Measurements from ENCODE around the gene CABP4. TPM values are rescaled to one million over a fixed set of nuclear protein-coding genes. Genes with fewer than 3 reads are reported as not detected.
"Not testable (repeated sequence)": the region's sequence is repeated elsewhere in the genome, so short reads cannot be mapped to it uniquely, and the experiment has no call there.

Gene CABP4
- total and polyA plus RNA-seq, 2 experiments from 2014 or later, result not detected

DNA sequence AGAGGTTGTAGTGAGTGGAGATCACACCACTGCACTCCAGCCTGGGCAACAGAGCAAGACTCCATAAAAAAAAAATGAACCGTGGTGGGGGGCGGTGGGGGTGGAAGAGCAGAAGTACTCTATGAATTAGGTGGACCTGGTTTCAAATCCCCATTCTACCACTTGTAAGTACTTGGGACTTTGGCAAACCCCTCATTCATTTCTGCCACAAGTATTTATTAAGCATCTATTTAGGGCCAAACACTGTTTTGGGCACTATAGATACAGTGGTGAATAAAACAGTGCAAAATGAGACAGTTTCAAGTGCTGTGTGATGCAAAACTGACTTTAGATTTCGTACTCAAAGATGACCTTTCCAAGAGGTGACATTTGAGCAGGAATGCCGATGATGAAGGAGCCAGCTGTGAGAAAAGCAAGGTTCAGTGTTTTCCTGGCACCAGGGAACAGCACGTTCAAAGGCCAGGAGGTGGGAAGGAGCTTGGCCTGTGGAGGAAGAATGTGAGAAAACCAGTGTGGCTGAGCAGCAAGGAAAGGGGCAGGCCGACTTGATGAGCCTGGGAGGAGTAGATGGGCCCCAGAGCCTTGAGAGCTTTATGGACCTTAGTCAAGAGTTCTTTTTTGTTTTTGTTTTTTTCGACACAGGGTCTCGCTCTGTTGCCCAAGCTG lies 15.3 kb downstream of the CABP4 start:
- Histone ChIP-seq H3K36me3 (no peaks in the 10 kb centered on the region), H3K4me3 (no peak overlapping the region), H3K27ac (no peak overlapping the region), H3K27me3 (no peaks in the 10 kb centered on the region), H3K4me1 (ENCODE audit: low read depth) (peaks cover 4% of the 10 kb centered on the region), H3K9me3 (ENCODE audit: low read depth) (no peaks in the 10 kb centered on the region)
- DNase-seq (ENCODE audit: low read depth in 1 of 2, low spot score in 1 of 2), result no peak
- TF ChIP-seq, protein P1, sequence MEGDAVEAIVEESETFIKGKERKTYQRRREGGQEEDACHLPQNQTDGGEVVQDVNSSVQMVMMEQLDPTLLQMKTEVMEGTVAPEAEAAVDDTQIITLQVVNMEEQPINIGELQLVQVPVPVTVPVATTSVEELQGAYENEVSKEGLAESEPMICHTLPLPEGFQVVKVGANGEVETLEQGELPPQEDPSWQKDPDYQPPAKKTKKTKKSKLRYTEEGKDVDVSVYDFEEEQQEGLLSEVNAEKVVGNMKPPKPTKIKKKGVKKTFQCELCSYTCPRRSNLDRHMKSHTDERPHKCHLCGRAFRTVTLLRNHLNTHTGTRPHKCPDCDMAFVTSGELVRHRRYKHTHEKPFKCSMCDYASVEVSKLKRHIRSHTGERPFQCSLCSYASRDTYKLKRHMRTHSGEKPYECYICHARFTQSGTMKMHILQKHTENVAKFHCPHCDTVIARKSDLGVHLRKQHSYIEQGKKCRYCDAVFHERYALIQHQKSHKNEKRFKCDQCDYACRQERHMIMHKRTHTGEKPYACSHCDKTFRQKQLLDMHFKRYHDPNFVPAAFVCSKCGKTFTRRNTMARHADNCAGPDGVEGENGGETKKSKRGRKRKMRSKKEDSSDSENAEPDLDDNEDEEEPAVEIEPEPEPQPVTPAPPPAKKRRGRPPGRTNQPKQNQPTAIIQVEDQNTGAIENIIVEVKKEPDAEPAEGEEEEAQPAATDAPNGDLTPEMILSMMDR (IDR thresholded peaks at IDR 0.05; ENCODE audit: low read depth, low read length), result no peak

DNA sequence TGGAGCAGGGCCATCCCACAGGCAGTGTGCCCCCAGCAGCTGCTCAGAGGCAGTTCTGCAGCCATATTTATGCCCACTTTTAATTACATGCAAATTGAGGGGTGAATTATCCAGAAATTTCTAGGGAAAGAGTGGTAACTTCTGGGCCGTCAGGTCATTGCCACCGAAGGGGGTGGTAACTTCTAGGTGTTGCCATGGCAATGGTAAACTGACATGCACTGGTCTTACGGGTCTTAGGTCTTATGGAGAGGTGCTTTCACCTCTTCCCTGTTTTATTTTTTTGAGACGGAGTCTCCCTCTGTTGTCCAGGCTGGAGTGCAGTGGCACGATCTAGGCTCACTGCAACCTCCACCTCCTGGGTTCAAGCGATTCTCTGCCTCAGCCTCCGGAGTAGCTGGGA lies 17.7 kb downstream of the CABP4 start:
- Histone ChIP-seq H3K27ac (no peak overlapping the region), H3K4me3 (no peak overlapping the region), H3K36me3 (no peaks in the 10 kb centered on the region), H3K4me1 (ENCODE audit: low read depth) (peaks cover 4% of the 10 kb centered on the region), H3K27me3 (no peaks in the 10 kb centered on the region), H3K9me3 (ENCODE audit: low read depth) (no peaks in the 10 kb centered on the region)
- TF ChIP-seq, protein P1 (IDR thresholded peaks at IDR 0.05; ENCODE audit: low read depth, low read length), result no peak
- no peak for DNase-seq (ENCODE audit: low read depth in 1 of 2, low spot score in 1 of 2)

DNA sequence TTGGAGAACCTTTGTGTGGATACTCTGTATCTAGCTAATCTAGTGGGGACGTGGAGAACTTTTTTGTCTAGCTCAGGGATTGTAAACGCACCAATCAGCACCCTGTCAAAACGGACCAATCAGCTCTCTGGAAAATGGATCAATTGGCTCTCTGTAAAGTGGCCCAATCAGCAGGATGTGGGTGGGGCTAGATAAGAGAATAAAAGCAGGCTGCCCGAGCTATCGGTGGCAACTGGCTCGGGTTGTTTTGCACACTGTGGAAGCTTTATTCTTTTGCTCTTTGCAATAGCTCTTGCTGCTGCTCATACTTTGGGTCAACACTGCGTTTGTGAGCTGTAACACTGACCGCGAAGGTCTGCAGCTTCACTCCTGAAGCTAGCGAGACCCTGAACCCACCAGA lies 21.5 kb downstream of the CABP4 start:
- H3K4me1 ChIP-seq (ENCODE audit: low read depth); DNase-seq (ENCODE audit: low read depth in 1 of 2, low spot score in 1 of 2); H3K27me3 ChIP-seq; H3K27ac ChIP-seq; H3K9me3 ChIP-seq (ENCODE audit: low read depth); H3K36me3 ChIP-seq; H3K4me3 ChIP-seq: not testable (repeated sequence)

DNA sequence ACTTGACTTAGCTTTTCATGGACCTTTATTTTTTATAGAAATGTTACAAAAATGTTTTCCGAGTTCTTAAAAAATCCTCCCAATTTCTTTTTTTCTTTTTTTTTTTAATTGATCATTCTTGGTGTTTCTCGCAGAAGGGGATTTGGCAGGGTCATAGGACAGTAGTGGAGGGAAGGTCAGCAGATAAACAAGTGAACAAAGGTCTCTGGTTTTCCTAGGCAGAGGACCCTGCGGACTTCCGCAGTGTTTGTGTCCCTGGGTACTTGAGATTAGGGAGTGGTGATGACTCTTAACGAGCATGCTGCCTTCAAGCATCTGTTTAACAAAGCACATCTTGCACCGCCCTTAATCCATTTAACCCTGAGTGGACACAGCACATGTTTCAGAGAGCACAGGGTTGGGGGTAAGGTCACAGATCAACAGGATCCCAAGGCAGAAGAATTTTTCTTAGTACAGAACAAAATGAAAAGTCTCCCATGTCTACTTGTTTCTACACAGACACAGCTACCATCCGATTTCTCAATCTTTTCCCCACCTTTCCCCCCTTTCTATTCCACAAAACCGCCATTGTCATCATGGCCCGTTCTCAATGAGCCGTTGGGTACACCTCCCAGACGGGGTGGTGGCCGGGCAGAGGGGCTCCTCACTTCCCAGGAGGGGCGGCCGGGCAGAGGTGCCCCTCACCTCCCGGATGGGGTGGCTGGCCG lies 22.3 kb downstream of the CABP4 start:
- not testable (repeated sequence) for H3K4me3 ChIP-seq; DNase-seq (ENCODE audit: low read depth in 1 of 2, low spot score in 1 of 2); H3K36me3 ChIP-seq; H3K27ac ChIP-seq; H3K4me1 ChIP-seq (ENCODE audit: low read depth); H3K9me3 ChIP-seq (ENCODE audit: low read depth); H3K27me3 ChIP-seq

DNA sequence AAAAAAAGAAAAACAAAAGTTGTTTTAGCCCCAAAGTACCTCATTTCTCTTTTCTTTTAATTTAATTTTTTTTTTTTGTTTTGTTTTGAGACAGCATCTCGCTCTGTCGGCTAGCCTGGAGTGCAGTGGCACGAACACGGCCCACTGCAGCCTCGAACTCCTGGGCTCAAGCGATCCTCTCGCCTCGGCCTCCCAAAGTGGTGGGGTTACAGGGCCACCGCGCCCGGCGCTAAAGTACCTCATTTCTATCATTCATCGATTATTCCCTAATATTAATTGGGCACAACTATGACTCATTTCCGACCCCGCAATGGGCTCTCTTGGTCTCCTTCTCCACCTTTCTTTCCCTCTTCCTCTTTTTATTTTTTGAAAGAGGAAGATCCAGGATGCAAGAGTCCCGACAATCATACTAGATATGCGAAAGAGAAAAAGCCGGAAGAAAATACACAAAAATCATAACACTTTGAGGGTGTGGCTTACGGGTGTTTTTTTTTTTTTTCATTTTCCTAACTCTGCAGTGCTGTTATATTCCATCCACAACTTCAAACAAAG lies 27.2 kb downstream of the CABP4 start:
- H3K27me3 ChIP-seq, result no peaks in the 10 kb centered on the region
- DNase-seq (ENCODE audit: low read depth in 1 of 2, low spot score in 1 of 2), result no peak
- no peaks in the 10 kb centered on the region for H3K4me1 ChIP-seq (ENCODE audit: low read depth)
- H3K36me3 ChIP-seq, result no peaks in the 10 kb centered on the region
- peak overlapping the region; percentile 37 for H3K4me3 ChIP-seq
- H3K27ac ChIP-seq, result no peak overlapping the region
- H3K9me3 ChIP-seq (ENCODE audit: low read depth), result no peaks in the 10 kb centered on the region
- TF ChIP-seq, protein P1 (IDR thresholded peaks at IDR 0.05; ENCODE audit: low read depth, low read length), result no peak

GRCh38 chr11:67482827-67483798 lies 28.0 kb downstream of the CABP4 start, which contains the start of gene AIP:
Gene AIP (plus strand): TSS chr11:67483026. CDS start chr11:67483159, 133 bp downstream.
- no peaks in the 10 kb centered on the region for H3K27me3 ChIP-seq
- no peaks in the 10 kb centered on the region for H3K36me3 ChIP-seq
- DNase-seq (ENCODE audit: low read depth in 1 of 2, low spot score in 1 of 2), result peak; percentile 97 to 98

More at GRCh38 chr11:67482827-67483798, 28.0 kb downstream of the CABP4 start, which contains the start of gene AIP:
- Histone ChIP-seq H3K4me1 (ENCODE audit: low read depth) (no peaks in the 10 kb centered on the region), H3K9me3 (ENCODE audit: low read depth) (no peaks in the 10 kb centered on the region), H3K27ac (peak within 1 kb of the TSS; percentile 79), H3K4me3 (peak within 1 kb of the TSS; percentile 37)
- TF ChIP-seq, protein P1 (IDR thresholded peaks at IDR 0.05; ENCODE audit: low read depth, low read length), result peak; percentile 12

All from cardiac muscle cell (in vitro differentiated cells and primary cell).